ENCODE measurements around the gene ORMDL1.

DNA sequence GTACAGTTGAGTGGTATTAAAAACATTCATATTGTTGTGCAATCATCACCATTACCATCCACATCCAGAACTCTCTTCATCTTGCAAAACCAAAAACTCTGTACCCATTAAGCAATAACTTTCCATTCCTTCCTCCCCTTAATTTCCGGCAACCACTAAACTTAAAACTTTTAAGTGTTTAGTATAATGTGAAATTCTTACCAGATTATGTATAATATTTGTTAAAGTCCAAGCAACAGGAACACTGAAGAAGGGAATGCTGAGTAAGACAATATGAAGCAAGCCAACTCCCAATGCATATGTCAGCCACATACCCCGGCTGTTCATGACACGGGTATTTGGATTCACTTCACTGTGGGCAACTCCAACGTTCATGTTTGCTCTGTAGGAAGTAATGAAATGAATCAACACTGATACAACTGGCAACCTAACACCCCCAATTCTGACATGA is 1.9 kb downstream of the ORMDL1 start:
- TF ChIP-seq EP300 (IDR thresholded peaks at IDR 0.05) (no peak), POLR2A (IDR thresholded peaks at IDR 0.05) (no peak)
- TF ChIP-seq, protein P1, sequence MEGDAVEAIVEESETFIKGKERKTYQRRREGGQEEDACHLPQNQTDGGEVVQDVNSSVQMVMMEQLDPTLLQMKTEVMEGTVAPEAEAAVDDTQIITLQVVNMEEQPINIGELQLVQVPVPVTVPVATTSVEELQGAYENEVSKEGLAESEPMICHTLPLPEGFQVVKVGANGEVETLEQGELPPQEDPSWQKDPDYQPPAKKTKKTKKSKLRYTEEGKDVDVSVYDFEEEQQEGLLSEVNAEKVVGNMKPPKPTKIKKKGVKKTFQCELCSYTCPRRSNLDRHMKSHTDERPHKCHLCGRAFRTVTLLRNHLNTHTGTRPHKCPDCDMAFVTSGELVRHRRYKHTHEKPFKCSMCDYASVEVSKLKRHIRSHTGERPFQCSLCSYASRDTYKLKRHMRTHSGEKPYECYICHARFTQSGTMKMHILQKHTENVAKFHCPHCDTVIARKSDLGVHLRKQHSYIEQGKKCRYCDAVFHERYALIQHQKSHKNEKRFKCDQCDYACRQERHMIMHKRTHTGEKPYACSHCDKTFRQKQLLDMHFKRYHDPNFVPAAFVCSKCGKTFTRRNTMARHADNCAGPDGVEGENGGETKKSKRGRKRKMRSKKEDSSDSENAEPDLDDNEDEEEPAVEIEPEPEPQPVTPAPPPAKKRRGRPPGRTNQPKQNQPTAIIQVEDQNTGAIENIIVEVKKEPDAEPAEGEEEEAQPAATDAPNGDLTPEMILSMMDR (IDR thresholded peaks at IDR 0.05) = no peak

Data from suprapubic skin (tissue), 3 donors.